SH-SY5Y (cell line): ENCODE results near the gene ARHGEF6.

Source experiments
- GATA2 ChIP-seq: IDR thresholded peaks from 2 replicates; pipeline ENCODE4 v1.6.1; 2011; ENCODE audit warnings: mild to moderate bottlenecking, low read depth, low read length
- GATA3 ChIP-seq: IDR thresholded peaks from 2 replicates; pipeline ENCODE4 v1.6.1; 2011; ENCODE audit warnings: low read depth, mild to moderate bottlenecking, low read length, moderate library complexity

DNA sequence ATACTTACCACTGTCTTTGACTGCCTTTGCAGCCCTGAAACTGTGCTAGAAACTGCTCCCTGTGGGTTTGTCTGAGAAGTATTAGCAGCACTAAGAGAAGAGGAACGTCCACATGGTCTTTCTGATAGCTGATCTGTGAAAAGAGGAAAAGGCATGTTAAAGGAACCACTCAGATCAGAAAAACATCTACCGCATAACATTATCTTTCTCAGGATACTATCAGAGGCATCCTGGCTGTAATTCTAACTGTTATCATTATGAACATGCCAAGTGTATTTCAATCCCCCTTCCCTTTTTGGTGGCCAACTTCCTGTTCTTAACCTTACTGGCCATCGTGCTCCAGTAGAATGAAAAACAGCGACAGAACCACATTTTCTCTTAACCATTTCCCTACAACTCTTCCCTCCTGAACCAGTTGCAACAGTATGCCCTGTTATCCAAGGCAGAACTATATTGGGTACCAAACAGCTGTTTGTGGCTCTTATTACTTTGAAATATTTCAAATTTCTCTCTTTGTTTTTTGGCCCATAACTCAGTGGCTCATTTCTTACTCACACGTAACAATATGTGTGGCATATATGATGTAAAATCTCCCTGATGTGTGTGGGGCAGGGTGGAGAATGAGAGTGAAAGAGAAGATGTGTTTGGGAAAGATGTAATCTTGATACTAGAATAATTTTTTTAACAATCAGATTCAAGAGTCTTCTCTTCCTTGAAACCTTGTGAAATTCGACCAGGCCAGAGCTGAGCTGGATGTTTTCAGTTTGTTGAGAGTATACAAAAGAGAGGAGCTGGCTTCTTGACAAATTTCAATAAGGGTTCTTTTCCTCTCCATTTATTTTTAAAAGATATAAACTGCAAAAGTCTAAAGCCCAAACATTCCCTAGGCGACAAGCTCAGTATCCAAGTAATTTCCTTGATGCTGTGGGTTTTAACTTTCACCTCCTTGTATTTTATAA, 35.2 kb downstream of the ARHGEF6 start:
- no peak for TF ChIP-seq GATA2
- no peak for TF ChIP-seq GATA3
